WI38 (cell line): ENCODE measurements around the gene FAM210A.

Source experiments
- H3K4me3 ChIP-seq: 2 replicates; pipeline ENCODE4 v1.5.1; 2011; ENCODE audit warnings: low read depth, mild to moderate bottlenecking, control low read depth, low read length
- TF ChIP-seq, protein P1 (sequence below): IDR thresholded peaks from 2 replicates; pipeline ENCODE4 v1.5.1; 2012; ENCODE audit warnings: low read depth, mild to moderate bottlenecking, control low read depth, low read length

The FAM210A gene

DNA sequence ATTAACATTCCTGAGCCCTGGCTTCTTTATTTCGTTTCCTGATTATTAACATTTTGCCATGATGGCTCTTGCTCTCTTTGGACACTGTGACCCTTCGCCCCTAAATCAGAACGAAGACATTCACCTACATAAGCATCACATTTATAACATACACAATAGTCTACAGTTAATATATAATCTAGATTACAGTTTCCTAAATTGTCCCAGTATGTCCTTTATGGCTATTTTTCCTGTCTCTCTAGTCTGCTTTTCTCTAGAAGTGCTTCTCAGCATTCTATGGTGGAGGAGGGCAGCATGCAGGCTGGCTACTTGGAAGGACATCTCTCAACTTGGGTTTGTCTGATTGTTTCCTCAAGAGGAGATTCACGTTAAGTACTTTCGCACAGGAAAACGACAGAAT, 49.9 kb downstream of the FAM210A start:
- TF ChIP-seq, protein P1, sequence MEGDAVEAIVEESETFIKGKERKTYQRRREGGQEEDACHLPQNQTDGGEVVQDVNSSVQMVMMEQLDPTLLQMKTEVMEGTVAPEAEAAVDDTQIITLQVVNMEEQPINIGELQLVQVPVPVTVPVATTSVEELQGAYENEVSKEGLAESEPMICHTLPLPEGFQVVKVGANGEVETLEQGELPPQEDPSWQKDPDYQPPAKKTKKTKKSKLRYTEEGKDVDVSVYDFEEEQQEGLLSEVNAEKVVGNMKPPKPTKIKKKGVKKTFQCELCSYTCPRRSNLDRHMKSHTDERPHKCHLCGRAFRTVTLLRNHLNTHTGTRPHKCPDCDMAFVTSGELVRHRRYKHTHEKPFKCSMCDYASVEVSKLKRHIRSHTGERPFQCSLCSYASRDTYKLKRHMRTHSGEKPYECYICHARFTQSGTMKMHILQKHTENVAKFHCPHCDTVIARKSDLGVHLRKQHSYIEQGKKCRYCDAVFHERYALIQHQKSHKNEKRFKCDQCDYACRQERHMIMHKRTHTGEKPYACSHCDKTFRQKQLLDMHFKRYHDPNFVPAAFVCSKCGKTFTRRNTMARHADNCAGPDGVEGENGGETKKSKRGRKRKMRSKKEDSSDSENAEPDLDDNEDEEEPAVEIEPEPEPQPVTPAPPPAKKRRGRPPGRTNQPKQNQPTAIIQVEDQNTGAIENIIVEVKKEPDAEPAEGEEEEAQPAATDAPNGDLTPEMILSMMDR = no peak
- no peak overlapping the region for H3K4me3 ChIP-seq

DNA sequence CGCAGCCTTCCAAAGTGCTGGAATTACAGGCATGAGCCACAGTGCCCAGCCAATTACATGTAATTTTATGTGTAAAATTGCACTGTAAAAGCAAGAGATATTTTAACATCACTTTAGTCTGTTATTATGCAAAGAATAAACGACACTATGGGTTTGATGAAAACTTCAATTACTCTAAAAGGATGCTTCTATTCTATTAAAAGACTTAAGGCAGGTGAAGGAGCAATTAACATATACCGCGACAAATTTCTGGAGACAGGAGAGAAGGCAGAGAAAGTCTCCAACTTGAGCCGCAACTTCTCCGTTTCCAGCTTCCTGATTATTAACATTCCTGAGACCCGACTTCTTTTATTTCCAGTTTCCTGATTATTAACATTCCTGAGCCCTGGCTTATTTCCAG, 53.7 kb downstream of the FAM210A start:
- no peak overlapping the region for H3K4me3 ChIP-seq
- TF ChIP-seq, protein P1 = no peak

DNA sequence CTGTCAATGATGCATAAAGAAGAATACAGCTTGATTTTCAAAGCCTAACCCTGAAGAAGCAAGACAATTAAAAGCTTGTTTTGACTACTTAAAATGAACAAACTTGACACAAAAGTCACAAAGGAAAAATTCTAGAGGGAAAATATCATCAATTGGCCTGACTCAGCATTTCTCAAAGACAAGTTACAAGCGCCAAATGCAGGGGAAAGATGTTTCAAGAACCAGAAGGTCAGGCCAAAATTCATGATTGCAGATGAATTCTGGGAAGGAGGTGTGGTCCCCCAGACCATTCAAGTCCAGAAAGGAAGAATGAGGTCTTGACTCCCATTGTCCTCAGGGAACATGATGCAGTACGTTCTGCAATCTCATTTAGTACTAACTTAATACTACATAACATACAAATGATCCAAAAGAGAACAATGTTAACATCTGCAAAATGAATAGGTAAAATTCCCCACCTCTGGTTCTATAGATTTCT, 64.5 kb downstream of the FAM210A start:
- TF ChIP-seq, protein P1 = no peak
- no peak overlapping the region for H3K4me3 ChIP-seq

DNA sequence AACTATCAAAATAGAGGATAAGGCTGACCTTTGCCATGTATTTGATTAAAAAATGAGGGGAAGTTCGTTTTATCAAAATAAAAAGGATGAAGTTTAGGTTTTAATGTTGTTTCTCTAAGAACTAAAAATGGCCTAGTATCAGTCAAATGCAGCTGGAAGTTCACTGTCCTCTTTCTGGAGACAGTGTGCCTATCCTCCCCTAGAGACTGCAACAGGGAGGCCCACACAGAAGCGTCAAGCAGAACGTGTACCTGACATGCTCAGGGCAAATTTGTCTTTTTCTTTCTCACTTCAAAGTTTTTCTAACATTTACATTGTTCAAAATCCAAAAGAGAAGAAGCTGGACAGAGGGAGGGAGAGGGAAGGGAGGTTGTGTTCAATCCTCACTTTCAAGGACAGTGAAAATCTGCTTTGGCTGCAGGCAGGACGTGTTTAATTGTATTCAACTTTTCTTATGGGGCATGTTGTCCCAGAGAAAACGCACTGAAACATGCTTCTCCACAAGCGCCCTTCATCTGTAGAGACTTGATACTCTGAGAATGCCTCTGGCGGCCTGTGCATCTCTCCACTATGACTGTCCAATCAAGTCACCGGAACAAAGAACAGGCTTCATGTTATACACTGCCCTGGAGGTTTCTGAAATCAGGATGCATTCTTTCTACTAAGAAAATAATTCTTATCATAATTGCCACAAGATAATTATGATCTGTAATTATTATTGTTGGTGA, 65.1 kb downstream of the FAM210A start:
- no peak overlapping the region for H3K4me3 ChIP-seq
- TF ChIP-seq, protein P1 = no peak

DNA sequence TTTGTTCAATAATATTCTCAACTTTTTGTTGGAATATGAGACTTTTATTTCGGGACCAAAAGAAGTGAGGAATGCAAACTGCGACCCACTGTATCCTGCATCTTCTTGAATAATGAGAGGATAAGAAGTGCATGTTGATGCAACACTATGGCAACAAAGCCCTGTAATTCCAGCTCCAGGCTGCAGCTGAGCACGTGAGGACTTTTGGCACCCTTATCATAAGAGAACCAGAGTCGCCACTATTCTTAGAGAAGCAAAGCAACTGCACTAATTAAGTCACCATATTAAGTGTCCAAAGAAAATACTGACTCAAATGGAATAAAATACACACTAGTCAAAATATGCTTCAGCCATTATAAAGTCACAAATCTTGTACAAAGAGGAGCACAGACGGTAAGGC, 65.8 kb downstream of the FAM210A start:
- TF ChIP-seq, protein P1 = no peak
- H3K4me3 ChIP-seq = no peak overlapping the region

DNA sequence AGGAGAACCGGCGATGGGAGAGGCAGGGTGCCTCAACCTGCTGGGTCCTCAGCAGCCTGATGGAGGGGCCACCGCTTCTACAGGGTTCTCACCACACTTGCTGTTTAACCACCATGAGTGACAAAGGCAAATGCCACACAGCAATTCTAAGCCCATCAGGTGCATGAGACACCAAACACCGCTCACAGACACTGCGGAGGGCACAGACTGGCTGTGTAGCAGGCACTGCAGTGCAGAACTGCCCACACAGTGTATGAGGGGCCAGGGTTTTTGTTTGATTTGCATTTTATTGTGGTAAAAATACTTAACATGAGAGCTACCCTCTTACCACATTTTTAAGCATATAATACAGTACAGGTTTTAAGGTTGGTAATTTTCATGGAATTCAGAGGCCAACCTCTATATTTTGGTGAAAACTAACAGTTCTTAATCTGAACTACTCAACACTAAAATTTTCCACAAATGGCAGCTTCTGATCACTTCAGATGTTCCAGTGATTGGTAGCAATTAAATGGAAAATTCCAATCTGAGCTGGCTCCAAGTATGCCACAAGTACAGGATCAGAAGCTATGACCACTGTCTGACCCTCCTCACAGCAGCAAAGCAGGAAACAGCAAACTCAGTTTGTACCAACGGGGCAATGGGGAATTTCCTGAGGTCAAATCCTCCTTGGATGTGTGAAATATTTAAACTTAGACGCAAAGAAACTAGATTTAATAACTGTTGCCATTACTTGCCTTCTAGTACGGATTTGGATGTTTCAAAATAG, 67.7 kb downstream of the FAM210A start:
- TF ChIP-seq, protein P1 = no peak
- H3K4me3 ChIP-seq = no peak overlapping the region

DNA sequence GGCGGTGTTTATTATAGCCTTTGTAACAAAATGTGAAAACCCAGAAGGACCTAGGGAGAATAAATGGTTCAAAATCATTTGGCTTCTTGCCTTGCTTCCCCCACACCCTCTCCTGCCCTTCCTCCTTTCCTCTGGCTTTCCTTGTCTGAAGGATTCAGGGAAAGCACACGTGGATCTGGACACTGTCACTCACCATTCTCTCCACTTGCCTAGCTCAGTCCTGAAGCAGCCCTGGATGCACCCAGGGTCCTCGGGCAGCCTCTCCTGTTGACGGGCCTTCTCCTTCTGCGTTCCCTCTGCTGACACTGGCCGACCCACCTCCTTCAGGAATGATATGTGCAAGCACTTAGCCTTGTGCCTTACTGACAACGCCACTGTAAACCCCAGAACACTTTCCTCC, 68.4 kb downstream of the FAM210A start:
- TF ChIP-seq, protein P1 = no peak
- no peak overlapping the region for H3K4me3 ChIP-seq
